Testis (tissue), 2 donors: ENCODE results near the gene INF2.

Experiments used
- CTCF ChIP-seq, 3 experiments: fragments of 450-650 bp in 2 of 3; fragments of 200-600 bp in 1 of 3; sonication (generic) in 1 of 3; IDR thresholded peaks; one replicate each; pipeline ENCODE4 v1.5.1; 2016 to 2019; ENCODE audit warnings: antibody characterized with exemption in 3 of 3, mild to moderate bottlenecking in 2 of 3, moderate library complexity in 1 of 3
- POLR2A ChIP-seq: fragments of 450-650 bp; IDR thresholded peaks from one replicate; pipeline ENCODE4 v1.6.1; 2017; ENCODE audit warnings: antibody characterized with exemption, mild to moderate bottlenecking, moderate library complexity

GRCh38 chr14:104751539-104752422 lies 62.4 kb downstream of the INF2 start:
- TF ChIP-seq CTCF (IDR thresholded peaks at IDR 0.05): no peak
- TF ChIP-seq POLR2A: no peak
